ENCODE results near the gene KRT39.
"Not testable (repeated sequence)": the region's sequence is repeated elsewhere in the genome, so short reads cannot be mapped to it uniquely, and the experiment has no call there.

KRT39 gene

GRCh38 chr17:40940266-40940665, 26.5 kb downstream of the KRT39 start:
- DNase-seq (ENCODE audit: low read depth in 2 of 2) = no peak

GRCh38 chr17:40938981-40939380, 27.8 kb downstream of the KRT39 start:
- DNase-seq (ENCODE audit: low read depth in 2 of 2) = no peak

DNA sequence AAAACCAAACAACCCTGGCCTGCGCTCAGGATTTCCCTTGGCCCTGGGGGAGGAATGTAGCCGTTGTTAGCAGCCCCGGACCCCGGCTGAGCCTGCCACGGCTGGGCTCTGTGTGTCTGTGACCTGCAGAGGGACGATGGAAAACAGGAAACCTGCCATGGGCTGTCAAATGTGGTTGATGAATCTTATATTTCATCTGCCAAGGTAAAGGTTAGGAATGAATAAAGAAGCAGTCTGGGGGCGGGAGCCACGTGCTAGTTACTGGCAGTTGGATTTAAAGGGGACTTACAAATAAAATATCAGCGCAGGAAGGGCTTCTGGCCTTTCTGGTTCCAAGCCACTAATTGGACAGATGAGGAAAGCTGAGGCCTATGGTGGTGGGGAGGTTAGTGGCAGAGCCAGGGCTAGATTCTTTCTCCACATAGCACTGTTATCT, 29.3 kb downstream of the KRT39 start, which contains the start of gene KRT23:
TSS of gene KRT23 (minus strand) at position 263 of the 436 bp plus-strand sequence. CDS start 1,043 bp downstream, outside the sequence.
- peak in 1 of 2 donors; percentile 0 for DNase-seq (ENCODE audit: low read depth in 2 of 2)

- no peak for DNase-seq (ENCODE audit: low read depth in 2 of 2)
Observed at GRCh38 chr17:40936976-40937375, 29.8 kb downstream of the KRT39 start.

GRCh38 chr17:40936437-40936971, 30.2 kb downstream of the KRT39 start:
- DNase-seq (ENCODE audit: low read depth in 2 of 2) = no peak

DNA sequence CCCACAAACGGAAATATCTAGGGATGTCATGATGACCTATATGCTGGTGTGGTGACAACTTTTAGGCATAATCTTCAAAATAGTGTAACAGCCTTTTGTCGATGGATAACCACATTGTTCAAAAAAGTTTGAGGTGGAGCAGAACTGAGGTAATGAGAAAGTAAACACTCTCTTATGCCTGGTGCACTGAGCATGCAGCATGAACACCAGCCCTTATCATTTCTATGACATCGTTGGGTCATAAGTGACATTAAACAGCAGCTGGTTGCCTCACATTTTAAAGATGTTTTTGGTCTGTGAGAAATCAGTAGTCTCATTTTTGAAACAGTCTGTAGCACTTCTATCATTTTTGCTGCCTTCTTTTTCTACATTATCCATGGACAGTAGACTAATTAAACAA, 31.1 kb downstream of the KRT39 start:
- no peak for DNase-seq (ENCODE audit: low read depth in 2 of 2)

DNA sequence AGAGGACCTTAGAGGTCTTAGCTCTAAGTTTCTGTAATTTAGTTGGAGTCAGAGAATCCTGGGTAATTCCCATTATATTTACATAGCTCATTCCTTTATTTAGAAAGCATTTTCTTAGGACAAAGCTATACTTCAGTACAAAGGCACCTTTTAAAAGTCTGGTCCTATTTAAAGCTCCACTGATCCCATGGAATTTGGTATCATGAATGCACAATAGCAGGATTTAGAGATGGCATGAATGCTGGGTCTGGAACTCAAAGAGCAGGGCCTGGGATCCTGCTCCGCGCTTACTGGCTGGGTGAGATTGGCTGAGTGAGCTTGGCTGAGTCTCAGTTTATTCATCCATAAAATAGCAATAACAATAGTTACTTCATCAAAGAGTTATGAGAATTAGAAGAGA, 34.1 kb downstream of the KRT39 start:
- no peak for DNase-seq (ENCODE audit: low read depth in 2 of 2)

DNA sequence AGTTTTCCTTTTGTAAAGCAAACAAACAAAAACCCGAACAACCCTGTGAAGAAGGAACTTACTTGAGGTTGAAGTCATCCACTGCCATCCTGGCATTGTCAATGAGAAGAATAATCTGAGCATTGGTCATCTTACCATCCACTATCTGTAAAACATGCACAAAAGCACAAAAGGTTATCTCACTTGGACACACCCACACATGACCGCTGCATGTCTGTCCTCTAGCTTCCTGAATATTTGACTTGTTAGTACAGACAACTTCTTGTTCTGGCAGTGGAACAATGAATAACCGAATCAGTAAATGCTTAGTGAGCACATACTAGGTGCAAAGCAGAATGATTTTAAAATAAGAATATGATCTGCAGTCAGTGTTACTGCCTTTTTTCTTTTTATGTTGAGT, 35.4 kb downstream of the KRT39 start:
- DNase-seq (ENCODE audit: low read depth in 2 of 2) = no peak

- DNase-seq (ENCODE audit: low read depth in 2 of 2) = no peak
Observed at GRCh38 chr17:40926341-40926740, 40.4 kb downstream of the KRT39 start.

- DNase-seq (ENCODE audit: low read depth in 2 of 2) = no peak
Observed at GRCh38 chr17:40922239-40922638, 44.5 kb downstream of the KRT39 start.

GRCh38 chr17:40921026-40921425, 45.7 kb downstream of the KRT39 start:
- no peak for DNase-seq (ENCODE audit: low read depth in 2 of 2)

DNA sequence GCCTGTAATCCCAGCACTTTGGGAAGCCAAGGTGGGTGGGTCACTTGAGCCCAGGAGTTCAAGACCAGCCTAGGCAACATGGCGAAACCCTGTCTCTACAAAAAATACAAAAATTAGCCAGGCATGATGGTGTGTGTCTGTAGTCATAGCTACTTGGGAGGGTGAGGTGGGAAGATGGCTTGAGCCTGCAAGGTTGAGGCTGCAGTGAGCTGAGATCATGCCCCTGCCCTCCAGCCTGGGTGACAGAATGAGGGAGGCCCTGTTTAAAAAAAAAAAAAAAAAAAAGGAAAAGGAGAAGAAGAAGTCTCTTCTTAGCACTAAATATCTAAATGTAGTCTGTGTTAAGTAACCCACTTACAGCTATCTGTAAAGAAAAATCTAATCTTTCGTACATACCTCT, 49.6 kb downstream of the KRT39 start:
- DNase-seq (ENCODE audit: low read depth in 2 of 2) = not testable (repeated sequence)

DNA sequence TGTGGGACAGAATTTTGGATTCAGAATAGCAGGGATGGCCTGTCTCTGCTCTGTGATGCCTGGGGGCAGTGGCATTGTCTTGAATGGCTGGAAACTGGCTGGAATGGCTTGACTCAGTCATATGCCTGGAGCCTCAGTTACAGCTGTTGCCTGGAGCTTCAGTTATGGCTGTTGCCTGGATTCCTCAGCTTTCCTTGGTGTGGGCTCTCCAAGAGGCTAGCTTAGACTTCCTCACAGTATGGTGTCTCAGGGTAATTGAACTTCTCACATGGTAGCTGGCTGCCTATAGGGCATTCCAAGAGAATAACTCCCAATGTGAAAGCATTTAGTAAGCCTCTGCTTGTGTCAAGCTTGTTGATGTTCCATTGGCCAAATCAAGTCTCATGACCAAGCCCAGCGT, 50.4 kb downstream of the KRT39 start:
- no peak for DNase-seq (ENCODE audit: low read depth in 2 of 2)

GRCh38 chr17:40915721-40916256, 51.0 kb downstream of the KRT39 start:
- DNase-seq (ENCODE audit: low read depth in 2 of 2) = no peak

DNA sequence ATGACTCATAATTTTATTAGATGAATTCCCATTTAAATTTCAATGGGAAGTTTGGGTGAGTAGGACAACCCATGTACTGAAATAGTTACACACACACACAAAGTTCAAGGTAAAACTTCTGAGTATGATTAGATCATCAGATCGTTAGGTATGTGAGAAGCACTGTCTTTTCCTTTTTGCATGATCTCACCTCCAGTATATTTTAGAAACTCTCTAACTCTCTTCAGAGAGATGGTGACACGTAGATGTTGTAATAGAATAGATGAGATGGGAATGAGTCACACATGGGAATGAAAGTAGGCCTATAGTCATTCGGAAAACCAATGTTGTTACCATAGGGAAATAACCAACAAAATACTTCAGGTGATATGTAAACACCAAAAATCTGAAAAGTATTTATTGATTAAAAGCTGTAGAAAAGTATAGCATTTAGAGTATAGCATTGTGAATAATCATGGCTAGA, 51.5 kb downstream of the KRT39 start:
- DNase-seq (ENCODE audit: low read depth in 2 of 2) = no peak

DNA sequence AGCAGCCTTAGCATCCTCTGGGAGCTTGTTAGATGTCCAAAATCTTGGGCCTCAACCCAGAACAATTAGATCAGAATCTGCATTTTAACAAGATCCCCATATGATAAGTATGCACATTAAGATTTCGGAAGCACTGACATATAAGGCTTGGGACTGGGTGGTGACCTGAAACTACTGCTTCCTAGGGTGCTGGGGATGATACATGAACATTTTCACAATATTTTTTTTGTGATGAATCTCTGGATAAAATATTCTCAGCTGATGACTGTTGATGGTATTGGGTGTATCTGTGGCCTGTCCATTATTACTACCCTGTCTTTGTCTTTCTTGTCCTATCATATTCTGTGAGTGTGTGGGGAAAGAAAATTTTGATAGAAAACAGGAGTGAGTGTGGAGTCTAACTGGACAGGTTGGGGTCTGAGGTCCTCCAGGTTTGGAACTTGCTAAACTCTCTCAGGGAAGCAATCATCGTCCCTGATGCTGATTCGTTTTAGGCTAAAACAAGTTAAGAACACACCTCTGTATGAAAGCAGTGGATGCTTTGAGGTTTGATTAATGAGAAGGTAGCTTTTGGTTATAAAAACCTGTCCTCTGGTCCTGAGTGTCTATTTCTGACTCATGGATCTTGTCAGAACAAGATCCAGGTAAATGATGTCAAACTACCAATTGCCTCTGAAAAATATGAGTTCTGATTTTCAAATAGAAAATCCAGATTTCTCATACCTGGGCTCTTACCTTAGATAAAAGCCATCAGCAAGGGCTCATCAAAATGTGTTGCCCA, 52.5 kb downstream of the KRT39 start:
- DNase-seq (ENCODE audit: low read depth in 2 of 2) = no peak

- no peak for DNase-seq (ENCODE audit: low read depth in 2 of 2)
Observed at GRCh38 chr17:40912486-40913210, 54.1 kb downstream of the KRT39 start.

DNA sequence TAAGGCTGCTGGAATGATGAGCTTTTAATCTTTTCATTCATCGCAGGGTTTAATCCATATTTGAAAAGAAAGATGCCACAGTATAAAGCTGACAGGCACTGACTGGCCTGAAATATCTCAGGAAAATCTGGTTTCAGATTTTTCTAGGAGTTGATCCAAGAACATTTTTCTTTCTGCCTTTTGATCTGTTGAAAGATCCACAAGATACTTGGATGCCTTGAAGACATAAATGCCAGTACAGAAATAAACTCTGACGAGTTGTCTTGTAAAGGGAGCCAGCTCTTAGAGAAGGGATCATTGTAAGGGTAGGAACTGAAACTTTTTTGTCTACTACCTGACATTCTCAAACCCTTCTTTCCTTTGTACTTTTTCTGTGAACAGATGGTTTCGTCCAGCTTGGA, 56.3 kb downstream of the KRT39 start:
- no peak for DNase-seq (ENCODE audit: low read depth in 2 of 2)

- no peak for DNase-seq (ENCODE audit: low read depth in 2 of 2)
Observed at GRCh38 chr17:40909755-40910154, 57.0 kb downstream of the KRT39 start.

DNA sequence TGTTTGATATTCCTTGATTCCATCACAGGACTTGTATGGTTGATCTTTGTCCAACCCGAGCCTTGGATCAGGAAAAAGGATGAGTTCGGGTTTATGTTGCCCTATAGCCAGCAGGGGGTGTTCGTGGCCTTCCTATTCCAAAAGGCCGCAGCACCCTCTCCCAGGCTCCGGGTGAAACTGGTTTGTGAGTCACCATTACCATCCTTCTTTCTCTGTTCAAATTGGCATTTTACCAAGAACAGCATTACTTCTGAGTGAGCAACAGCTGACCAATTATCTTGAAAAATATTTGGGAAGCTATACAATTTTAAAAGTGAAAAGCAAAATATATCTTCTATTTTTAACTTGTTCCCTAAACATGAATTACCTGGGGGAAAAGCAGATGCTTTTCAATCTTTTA, 57.4 kb downstream of the KRT39 start:
- DNase-seq (ENCODE audit: low read depth in 2 of 2) = peak; percentile 52 to 54
